ENCODE data around the gene PPP1R36.
"Not testable (repeated sequence)": the region's sequence is repeated elsewhere in the genome, so short reads cannot be mapped to it uniquely, and the experiment has no call there.

- TF ChIP-seq CTCF, POLR2A (IDR thresholded peaks at IDR 0.05): not testable (repeated sequence)
These were observed 81.5 kb downstream of the PPP1R36 start for GRCh38 chr14:64631222-64631621.

Data from heart left ventricle (tissue), 13 donors.